Gastroesophageal sphincter (tissue), 3 donors: ENCODE results near the gene WDR38.

Experiments used
- CTCF ChIP-seq, 4 experiments: fragments of 200-600 bp in 2 of 4; fragments of 450-650 bp in 2 of 4; sonication (generic) in 1 of 4; IDR thresholded peaks; one replicate each; pipeline ENCODE4 v1.5.1; 2017 to 2019; ENCODE audit warnings: antibody characterized with exemption in 4 of 4, mild to moderate bottlenecking in 2 of 4, moderate library complexity in 2 of 4
- EP300 ChIP-seq: sonication (generic); formaldehyde crosslinking; IDR thresholded peaks from one replicate; pipeline ENCODE4 v1.6.1; 2017; ENCODE audit warnings: antibody characterized with exemption, mild to moderate bottlenecking
- POLR2A ChIP-seq, 2 donors: fragments of 450-650 bp; IDR thresholded peaks; one replicate each; pipeline ENCODE4 v1.6.1; 2017; ENCODE audit warnings: antibody characterized with exemption in 2 of 2, mild to moderate bottlenecking in 2 of 2, moderate library complexity in 1 of 2

- TF ChIP-seq CTCF (IDR thresholded peaks at IDR 0.05): no peak
- TF ChIP-seq POLR2A (IDR thresholded peaks at IDR 0.05): no peak
- TF ChIP-seq EP300: no peak
Measured at GRCh38 chr9:124886461-124886860, 33.2 kb downstream of the WDR38 start.
